Left lobe of liver (tissue), 2 donors: Measurements from ENCODE around the gene RCAN3. TPM values are rescaled to one million over a fixed set of nuclear protein-coding genes. Genes with fewer than 3 reads are reported as not detected.
"Not testable (repeated sequence)": the region's sequence is repeated elsewhere in the genome, so short reads cannot be mapped to it uniquely, and the experiment has no call there.

Experiments
- ATAC-seq: fragments of 200-7000 bp; cut with Tn5 transposase; one replicate; pipeline ENCODE4 v1.9.1; 2020; ENCODE audit warnings: mild to moderate bottlenecking, moderate library complexity
- DNase-seq: peaks from one replicate; pipeline ENCODE4 v3.0.0-alpha.2; 2020; ENCODE audit warnings: low spot score
- total RNA-seq: library from RNA; stranded (reverse); gene quantifications from one replicate; pipeline ENCODE4 v1.2.1, GENCODE V29; 2021
- donor health status: DM: no; HTN: no; CAD: no; lungs with moderate emphysema.
- donor health status: DM: no; HTN: yes; CAD: no.

Gene RCAN3
- total RNA-seq = 2.9 TPM

DNA sequence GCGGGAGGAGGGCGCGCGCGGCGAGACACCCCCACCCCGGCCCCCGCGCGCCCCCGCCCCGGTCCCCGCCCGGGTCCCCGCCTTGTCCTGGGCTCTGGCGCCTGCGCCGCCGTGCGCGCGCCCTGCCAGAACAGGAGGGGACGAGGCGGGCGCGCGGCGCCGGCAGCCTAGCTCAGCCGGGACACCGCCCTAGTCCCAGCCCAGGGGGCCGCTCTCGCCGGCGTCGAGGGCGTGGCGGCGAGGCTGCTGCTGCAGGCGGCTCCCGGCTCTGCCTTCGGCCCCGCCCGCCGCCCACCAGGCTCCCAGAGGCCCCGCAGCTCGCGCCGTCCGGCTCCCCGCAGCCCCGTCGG lies at the start of gene RCAN3:
Gene RCAN3 (plus strand): TSS at position 128 of the 350 bp plus-strand sequence. CDS start 11,537 bp downstream, outside the sequence.
- DNase-seq (peak; percentile 82), ATAC-seq (peak; percentile 96)

DNA sequence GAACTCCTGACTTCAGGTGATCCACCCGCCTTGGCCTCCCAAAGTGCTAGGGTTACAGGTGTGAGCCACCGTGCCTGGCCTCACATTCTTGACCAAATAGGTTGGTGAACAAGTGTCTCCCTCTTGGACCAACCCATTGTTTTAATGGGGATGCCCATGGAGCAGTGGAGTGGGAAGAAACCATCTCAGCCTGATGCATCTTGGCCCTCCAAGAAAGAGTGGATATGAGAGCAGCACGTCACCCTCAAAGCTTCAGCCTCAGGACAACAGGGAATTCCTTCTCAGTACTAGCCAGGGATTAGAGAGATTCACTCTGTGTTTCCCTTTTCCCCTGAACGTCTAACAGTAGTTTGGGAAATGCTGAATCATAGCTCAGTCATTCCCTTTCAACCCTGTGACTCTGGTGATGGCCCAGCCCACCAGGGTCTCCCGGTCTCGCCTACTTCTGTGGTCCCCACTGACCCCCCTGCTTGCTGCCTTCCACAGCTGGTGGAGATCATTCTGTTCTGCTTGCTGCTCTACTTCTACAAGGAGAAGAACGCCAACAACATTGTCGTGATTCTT lies 49.6 kb upstream of the RCAN3 start:
- ATAC-seq (no peak), DNase-seq (no peak)

- DNase-seq (no peak), ATAC-seq (no peak)
Observed at GRCh38 chr1:24454673-24455072, 48.0 kb upstream of the RCAN3 start.

- ATAC-seq (no peak), DNase-seq (peak; percentile 6)
Observed at GRCh38 chr1:24455272-24455671, 47.4 kb upstream of the RCAN3 start.

DNA sequence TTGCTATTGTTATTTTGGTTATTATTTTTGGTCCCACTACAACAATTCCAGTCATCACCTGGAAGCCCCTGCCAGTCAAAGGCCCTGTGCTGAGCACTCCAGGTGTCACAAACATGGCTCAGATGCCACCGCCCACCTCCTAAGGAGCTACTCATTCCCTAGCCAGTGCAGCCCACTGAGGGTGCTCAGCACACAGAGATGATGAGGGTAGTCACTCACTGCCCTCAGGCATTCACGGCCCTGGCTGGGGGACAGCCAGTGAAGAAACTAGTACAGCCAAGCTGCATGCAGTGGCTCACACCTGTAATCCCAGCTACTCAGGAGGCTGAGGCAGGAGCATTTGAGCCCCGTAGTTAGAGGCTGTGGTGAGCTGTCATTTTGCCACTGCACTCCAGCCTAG lies 44.8 kb upstream of the RCAN3 start:
- no peak for DNase-seq
- ATAC-seq = no peak

DNA sequence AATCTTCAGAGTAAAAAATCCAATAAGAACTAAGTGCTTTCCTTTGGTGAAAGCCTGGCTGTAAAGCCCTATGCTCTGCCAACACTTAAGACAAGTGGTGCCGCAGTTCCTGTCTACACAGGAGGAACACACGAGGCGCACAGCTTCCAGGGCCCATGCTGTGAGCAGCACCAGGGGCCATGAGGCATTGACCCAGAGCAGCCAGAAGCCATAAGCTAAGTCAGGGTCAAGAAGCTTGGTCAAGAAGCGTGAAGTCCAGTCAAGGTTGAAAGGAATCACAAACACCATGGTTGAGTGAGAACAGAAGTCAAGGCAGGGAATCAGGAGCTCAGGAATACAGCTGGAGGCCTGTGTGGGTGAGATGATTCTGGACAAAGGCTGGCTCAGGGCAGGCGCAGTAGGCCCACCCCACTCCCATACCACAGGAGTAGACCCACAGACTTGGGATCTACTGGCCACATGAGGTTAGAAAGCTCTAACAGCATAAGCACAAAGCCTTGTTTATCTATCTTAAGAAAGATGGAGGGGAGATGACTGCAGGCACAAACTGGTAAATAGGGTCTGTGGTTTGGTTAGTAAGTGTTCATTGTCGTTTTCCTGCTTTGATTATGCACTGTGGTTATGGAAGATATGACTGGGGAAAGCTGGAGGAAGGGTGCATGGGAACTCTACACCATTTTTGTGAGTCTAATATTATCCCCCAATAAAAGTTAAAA lies 42.9 kb upstream of the RCAN3 start:
- ATAC-seq (no peak), DNase-seq (no peak)

GRCh38 chr1:24462128-24462527 lies 40.5 kb upstream of the RCAN3 start:
- DNase-seq, ATAC-seq: not testable (repeated sequence)

DNA sequence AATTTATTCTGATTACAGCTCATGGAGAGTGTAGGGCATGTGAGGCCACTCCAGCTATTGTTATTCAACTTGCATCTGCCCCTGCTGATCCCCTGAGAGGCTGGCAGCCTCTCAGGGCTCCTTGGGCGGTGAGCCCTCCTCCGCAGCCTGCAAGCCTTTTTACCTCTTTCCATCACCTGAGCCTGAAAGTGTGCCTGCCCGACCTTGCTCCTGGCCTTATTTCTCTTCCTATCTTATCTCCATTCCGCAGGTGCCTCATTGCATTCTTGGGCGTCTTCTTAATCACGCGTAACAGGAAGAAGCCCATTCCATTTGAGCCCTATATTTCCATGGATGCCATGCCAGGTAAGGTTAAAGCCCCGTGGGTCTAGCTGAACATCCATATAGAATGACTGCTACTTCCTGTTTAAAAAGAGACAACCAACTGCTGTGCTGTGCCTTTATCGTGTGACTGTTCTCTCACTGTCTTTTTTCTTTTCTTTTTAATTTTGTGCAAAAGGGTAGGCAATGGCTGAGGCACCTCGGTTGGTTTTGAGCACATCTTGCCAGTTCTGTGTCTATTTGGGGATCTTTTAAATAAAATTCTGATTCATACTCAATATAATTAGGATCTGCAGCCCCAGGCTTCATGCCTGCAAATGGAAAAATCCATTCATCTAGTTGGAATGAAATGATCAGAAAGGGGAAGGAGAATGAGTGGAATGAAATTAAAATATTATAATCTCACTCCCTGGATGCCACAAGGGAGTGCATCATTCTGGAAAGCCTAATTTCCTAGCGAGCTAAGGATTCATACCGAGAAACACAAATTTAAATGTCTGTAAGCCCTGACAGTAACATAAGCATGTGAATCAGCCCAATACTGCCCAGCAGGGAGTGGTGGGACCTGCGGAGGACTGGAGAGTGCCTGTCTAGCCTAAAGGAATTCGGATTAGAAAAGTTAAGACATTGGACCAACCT lies 38.6 kb upstream of the RCAN3 start:
- ATAC-seq (no peak), DNase-seq (no peak)

DNA sequence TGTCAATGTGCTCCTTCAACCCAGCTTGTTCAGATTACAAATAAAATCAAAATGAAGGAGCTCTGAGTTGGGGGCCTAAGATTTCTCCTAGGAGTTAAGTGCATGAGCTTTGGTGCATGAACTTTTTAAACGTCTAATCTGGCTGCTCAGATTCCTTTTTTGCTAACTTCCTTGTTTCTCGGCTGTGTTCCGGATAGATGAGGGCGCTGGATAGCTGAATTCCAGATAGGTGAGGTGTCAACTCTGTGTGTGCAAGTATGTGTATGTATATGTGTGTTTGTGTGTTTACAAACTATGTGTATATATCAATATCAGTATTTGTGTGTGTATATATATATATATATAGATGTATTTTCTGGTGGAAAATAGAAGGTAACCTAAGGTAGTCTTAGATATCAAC lies 37.5 kb upstream of the RCAN3 start:
- ATAC-seq = no peak

DNA sequence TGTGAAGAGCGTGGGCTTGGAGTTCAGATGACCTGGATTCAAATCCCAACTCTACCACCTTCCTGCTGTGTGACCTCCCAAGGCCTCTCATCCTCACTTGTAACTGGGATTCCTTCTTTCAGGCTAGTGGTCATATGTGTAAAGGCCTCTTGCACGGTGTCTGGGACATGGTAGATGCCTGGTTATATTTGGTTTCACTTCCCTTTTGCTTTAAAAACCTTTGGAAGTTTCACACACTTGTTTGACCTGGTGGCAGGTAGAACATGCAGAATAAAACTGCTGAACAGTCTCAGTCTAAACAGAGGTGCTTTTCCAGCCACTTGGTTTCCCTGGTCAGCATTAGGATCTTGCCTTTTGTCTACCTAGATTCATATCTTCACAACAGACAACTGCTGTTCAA lies 37.0 kb upstream of the RCAN3 start:
- no peak for ATAC-seq
- DNase-seq = no peak

More for the DNA sequence above, 37.5 kb upstream of the RCAN3 start:
- no peak for DNase-seq

DNA sequence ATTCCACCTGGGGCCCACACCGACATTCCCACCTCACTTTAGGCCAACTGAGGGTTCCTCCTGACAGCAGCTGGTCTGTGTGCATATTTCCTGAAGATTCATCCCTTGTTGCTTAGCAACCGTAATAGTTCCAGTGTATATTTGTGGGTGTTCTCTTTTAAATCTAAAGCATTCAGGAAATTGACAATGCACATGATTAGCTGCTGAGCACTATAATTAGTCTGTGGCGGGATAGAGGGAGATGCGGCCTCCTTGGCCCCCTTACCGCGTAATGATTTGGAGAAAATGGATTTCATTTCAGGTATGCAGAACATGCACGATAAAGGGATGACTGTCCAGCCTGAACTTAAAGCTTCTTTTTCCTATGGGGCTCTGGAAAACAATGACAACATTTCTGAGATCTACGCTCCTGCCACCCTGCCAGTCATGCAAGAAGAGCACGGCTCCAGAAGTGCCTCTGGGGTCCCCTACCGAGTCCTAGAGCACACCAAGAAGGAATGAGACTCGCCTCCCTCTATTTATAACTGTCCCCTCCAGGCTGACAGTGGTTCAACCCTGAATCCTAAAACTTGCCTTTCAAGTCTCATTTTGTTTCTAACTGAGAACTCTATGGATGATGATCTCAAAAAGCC lies 33.8 kb upstream of the RCAN3 start:
- DNase-seq = no peak
- no peak for ATAC-seq

DNA sequence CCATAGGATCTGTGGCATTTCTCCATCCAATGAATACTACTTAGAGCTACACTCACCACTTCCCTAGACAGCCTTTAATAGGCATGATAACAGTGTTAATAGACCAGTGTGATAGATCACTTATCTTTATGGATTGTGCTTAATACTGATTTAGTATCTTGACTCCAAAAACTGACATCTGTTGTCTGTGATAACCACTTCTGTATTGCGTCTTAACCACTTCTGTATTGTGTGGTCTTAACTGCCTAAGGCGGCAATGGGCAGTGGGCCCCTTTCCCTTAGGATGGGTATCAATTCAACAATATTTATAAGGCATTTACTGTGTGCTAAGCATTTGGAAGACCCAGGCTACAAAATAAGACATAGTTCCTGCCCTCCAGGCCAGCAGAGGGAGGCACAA lies 32.0 kb upstream of the RCAN3 start:
- ATAC-seq (no peak), DNase-seq (no peak)

DNA sequence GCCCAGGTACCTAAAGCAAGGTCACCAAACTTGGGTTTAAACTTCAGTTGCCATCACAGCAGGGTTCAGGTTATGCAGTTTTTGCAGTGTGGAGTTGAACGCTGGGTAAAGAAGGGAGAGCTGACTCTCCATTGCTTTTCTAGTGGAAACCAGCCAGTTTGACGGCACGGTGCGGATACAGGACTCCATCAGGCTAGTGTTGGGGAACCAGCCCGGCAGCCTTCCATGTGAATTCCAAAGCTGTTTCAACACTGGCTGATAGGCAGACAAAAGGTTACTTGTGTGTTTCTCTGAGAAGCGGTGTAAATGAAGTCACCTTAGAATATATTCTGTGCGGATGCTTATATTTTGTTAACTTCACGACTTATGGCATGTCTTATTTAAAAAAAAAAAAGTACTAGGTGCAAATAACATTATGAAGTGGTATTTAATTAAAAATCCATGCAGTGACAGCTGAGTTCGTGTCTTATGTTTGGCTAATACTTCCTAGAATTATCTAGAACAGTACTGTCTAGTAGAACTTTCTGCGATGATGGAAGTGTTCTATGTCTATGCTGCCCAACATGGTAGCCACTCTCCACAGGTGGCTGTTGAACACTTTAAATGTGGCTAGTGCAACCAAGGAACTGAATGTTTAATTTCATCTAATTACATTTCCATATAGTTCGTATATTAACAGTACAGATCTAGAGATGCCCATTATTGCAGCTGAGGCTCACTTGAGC lies 29.9 kb upstream of the RCAN3 start:
- no peak for DNase-seq
- no peak for ATAC-seq

DNA sequence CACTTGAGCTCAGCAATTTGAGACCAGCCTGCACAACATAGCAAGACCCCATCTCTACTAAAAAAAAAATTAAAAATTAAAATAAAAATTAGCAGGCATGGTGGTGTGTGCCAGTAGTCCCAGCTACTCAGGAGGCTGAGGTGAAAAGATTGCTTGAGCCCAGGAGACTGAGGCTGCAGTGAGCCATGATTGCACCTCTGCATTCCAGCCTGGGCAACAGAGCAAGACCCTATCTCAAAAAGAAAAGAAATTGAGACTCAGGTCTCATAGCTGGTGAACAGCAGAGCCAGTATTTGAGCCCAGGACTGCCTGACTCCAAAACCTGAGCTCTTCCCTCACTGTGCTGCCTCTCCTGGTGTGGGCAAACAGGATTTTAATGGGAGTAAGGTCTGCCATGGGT lies 28.4 kb upstream of the RCAN3 start:
- ATAC-seq (no peak), DNase-seq (no peak)

DNA sequence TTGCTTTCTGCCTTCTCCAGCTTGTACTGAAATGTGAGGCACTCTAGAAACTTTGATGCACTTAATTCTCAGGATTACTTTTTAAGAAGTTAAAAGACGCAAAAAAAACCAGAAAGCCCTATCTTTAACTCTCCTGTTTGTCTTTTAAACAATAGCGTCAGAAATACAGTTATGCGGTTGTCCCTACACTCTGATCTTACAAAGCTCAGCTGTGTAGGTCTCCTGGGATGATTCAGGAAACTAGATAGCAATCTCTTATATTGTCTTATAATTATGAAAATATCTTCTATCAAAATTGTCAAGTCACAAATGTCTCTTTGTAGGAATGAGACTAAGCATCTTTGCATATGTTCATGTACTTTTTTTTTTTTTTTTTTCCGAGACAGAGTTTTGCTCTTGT lies 26.9 kb upstream of the RCAN3 start:
- ATAC-seq (no peak), DNase-seq (no peak)

GRCh38 chr1:24476571-24476970 lies 26.1 kb upstream of the RCAN3 start:
- DNase-seq = no peak
- no peak for ATAC-seq

GRCh38 chr1:24477309-24477708 lies 25.3 kb upstream of the RCAN3 start:
- ATAC-seq = no peak

DNA sequence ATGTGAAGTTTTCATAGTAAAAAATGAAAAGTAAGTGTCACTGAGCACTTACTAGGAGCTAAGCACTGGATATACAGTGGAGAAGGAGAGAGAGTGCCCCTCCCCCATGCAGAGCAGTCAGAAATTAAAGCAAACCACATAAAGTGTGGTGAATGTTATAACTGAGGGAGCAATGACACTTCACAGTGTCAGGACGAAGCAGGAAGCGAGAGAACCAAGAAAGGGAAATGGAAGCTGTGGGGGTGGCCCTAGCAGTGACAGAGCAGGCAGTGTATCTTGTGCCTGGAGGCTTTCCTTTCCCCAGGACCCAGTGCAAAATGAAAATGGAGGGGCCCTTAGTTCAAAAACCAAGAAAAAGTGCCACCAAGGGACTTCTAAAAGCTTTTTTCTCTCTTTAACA lies 21.5 kb upstream of the RCAN3 start:
- ATAC-seq = peak; percentile 59
- DNase-seq = no peak

More at GRCh38 chr1:24477309-24477708, 25.3 kb upstream of the RCAN3 start:
- DNase-seq = no peak

DNA sequence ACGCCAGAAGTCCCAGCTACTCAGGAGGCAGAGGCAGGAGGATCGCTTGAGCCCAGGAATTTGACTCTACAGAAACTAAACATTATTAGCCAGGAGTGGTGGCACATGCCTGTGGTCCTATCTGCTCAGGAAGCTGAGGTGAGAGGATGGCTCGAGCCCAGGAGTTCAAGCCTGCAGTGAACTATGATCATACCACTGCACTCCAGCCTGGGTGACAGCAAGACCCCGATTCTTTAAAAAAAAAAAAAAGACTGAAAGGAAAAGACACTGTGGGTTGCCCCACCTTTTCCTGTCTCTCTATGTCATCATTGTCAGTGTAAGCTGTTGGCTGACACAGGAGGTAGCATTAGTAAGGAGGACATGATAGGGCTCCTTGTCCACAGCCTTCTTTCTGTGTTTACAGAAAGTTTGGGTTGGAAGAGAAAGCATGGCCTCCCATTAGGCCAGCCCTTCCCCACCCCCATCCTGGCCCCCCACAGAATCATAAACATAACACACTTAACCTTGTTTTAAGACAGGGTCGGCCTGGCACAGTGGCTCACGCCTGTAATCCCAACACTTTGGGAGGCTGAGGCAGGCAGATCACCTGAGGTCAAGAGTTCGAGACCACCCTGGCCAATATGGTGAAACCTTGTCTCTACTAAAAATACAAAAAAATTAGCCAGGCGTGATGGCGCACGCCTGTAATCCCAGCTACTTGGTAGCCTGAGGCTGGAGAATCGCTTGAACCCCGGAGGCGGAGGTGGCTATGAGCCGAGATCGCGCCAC lies 20.6 kb upstream of the RCAN3 start:
- no peak for ATAC-seq
- DNase-seq = no peak

GRCh38 chr1:24483441-24483840 lies 19.2 kb upstream of the RCAN3 start:
- ATAC-seq = no peak
- DNase-seq = no peak
